Stimulated activated CD4-positive, alpha-beta T cell treated with anti-CD3 and anti-CD28 coated beads, Interleukin-15, amount 100 ng/mL, for 48 hours (primary cell): ENCODE measurements around the gene DSCAM.
"Not testable (repeated sequence)": the region's sequence is repeated elsewhere in the genome, so short reads cannot be mapped to it uniquely, and the experiment has no call there.

Experiments
- DNase-seq, 2 donors: peaks; one replicate each; pipeline ENCODE4 v3.0.0-alpha.2; 2020; ENCODE audit warnings: low read depth in 2 of 2

Gene DSCAM

GRCh38 chr21:40318371-40318770 is 528.6 kb downstream of the DSCAM start:
- DNase-seq: no peak

DNA sequence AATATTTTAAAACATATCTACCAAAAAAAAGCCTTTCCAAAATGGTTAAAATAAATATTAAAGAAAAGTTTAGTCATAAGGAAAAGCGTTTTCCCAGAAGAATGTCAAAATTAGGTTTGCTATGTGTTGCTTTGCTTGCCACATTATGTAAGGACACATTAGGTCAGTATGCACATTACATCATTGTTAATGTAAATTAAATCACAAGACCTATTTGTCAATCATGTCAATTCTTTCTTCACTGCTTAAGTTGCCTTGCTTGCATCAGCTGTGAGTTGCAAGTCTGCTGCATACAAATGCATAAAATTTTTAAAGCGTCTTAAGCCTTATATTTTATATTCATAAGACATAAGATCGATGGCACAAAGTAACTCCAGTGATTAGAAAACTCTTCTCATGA is 530.9 kb downstream of the DSCAM start:
- no peak for DNase-seq

GRCh38 chr21:40315626-40316025 is 531.3 kb downstream of the DSCAM start:
- no peak for DNase-seq

DNA sequence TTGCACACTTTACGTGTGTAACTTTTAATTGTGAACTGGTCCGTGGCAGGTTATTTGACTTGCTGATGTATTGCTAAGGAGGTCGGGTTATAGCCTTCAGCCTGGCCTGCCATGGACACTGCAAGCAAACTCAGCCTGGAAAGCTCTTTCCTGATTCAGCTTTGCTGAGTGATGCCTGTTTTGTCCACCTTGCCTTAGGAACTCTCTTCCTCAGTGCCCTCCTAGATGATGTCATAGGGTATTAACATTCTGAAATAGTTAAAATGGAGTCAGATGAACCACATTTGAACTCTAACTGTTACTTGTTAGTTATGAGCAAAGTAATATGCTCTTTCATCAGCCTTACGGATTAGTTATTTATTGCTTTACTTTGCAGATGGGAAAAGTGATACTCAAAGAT is 533.7 kb downstream of the DSCAM start:
- no peak for DNase-seq

DNA sequence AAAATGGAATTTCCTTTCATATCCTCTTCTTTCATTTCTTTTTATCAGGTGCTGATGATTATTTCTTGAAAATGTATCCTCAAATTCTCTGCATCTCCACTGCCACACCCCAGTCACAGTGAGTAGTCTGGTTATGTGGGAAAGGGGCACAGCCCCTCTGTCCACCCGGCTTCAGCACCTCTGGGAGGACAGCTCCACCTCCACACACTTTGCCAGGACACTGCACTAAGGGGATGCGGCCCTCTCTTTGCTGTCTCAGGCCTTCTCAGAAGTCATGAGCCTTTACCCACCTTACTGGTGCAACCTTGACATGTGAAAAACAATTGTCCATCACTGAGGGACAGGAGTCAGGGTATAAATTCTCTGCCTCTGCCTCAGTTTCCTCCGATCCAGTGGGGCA is 546.7 kb downstream of the DSCAM start:
- no peak for DNase-seq

GRCh38 chr21:40299451-40299850 is 547.5 kb downstream of the DSCAM start:
- no peak for DNase-seq

GRCh38 chr21:40294345-40294744 is 552.6 kb downstream of the DSCAM start:
- no peak for DNase-seq

DNA sequence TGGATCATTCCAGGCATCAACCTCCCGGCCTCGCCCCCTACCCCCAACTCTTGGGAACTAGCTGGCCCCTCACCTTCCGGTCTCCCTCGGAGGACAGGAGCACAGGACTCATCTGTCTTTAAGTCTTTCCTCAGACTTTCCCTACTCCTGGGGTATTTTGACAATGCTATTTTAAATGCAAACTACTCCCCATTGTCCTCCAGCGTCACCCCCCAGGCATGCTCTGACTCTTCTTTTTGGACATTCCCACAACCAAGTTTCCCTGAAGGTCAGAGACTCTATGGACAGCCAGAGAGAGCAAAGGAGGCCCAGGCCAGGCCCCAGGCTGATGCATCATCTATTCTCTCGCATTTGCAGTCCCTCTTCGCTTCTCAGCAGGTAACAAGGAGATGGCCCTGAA is 555.4 kb downstream of the DSCAM start:
- DNase-seq: no peak

DNA sequence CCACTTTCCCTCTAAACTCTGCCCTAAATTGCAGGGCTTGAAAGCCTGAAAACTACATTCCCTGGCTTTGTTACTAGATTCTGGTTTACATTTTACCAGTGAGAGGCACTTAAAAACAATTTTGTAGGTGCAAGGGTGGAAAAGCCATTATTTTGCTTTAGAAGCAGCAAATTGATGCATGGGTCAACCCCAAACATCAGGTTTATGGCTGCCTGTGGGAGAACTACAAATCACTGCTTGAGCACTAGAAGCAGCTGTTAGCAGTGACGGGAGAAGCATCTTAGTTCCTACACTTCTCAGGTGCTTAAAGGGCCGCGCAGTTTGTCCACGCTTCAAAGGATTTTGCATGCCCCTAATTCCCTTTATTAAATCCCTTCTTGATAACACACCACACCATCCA is 562.5 kb downstream of the DSCAM start:
- no peak for DNase-seq

DNA sequence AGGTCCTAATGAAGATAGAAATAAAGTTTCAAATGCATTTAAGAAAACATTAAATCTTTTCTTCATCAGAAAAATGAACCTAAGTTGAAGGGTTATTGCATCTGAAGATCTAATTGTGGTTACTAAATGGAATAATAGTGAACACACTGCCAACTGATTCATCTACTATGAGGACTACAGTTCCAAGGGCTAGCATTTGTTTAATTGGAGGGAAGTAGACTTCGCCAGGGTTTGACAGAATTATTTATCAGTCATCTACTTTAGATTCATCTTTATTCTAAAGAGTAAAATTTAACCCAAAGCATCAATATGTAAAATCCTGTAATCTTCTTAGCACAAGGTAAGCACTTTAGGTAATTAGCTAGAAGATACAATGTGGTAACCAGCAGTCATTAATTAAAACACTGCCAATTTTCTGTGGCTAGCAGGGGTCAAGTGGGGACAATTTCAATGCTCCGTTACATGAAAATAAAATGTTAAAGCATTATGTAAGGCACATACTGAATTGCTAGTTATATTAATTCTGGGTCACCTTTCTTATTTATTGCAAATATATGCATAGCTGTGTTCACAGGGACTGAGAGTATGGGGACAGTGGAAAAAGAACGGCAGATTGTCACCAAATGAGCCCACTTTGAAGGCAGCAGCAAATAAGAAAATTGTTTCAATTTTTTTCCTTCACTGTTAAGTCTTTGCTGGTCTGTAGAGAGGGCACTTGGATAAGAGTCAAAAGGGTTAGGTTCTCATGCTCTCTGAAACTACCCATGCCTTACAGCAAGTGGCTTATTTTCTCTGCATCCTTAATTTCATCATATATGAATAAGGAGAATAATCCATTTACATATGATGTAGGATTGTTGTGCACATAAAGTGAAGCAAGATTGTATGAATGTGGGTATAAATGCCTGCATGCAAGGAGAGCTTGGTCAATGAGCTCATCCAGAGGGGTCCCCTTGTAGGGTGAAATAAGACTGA is 563.8 kb downstream of the DSCAM start:
- no peak for DNase-seq

DNA sequence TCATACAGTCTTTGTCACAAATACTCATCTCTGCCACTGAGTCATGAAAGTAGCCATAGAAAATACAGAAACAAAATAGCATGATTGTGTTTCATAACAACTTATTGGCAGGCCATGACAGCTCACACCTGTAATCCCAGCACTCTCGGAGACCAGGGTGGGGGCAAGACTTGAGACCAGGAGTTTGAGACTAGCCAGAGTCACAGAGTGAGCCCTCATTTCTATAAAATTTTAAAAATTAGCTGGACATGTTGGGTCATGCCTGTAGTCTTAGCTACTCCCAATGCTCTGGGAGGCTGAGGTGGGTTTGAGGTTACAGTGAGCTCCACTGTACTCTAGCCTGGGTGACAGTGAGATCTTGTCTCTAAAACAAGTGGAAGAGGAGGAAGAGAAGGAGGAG is 568.6 kb downstream of the DSCAM start:
- DNase-seq: no peak

DNA sequence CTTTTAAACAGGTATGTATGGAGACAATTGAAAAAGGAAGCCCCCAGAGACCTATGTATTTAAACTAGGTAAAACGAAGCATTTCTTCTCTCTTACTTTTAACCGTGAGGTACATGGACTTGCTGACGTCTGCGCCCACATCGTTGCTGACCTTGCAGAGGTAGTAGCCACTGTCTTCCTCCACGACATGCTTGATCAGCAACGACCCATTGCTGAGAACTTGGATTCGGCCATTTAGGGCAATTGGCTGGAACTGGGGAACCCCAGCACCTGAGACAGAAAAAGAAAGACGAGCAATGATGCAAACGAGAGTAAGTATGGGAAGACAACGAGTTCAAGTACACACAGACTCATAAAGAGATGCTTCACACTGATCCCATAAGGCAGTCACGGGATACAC is 571.0 kb downstream of the DSCAM start:
- DNase-seq: no peak

DNA sequence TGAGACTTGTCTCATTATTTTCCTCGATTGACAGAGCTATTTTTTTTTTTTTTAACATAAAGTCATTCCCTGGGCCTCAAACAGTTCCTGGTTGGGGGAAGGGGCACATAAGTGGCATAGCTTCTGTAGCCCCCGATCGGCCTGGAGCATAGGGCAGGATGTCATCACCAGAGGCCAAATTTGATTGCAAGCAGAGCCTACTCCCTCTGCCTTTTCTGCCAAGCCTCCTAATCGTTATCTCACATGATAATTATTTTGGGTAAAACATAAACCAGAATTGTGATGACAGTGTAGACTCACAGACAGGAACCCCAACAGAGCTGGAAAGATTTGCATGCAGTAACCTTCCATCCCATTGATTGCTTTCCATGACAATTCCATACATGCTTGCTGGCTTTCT is 574.9 kb downstream of the DSCAM start:
- no peak for DNase-seq

- DNase-seq: no peak
These were observed 575.8 kb downstream of the DSCAM start for GRCh38 chr21:40271164-40271563.

- no peak for DNase-seq
These were observed 576.9 kb downstream of the DSCAM start for GRCh38 chr21:40270047-40270446.

- DNase-seq: no peak
These were observed 577.7 kb downstream of the DSCAM start for GRCh38 chr21:40269239-40269638.

GRCh38 chr21:40258456-40258855 is 588.5 kb downstream of the DSCAM start:
- not testable (repeated sequence) for DNase-seq

DNA sequence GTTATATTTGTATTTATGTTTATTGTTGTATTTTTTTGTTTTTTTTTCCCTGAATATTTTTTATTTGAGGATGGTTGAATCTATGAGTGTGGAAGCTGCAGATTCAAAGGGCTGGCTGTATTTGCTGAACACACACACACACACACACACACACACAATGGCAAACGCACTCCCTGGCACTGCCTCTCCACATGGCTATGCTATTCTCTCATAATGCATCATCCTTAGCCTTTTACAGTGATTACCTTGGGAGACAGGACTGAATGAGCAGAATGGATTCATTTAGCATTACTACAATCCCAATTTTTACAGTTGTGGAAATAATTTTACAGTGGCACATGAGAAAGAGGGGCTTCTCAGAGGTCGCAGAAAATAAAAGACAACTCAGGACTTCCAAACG is 589.6 kb downstream of the DSCAM start:
- no peak for DNase-seq

DNA sequence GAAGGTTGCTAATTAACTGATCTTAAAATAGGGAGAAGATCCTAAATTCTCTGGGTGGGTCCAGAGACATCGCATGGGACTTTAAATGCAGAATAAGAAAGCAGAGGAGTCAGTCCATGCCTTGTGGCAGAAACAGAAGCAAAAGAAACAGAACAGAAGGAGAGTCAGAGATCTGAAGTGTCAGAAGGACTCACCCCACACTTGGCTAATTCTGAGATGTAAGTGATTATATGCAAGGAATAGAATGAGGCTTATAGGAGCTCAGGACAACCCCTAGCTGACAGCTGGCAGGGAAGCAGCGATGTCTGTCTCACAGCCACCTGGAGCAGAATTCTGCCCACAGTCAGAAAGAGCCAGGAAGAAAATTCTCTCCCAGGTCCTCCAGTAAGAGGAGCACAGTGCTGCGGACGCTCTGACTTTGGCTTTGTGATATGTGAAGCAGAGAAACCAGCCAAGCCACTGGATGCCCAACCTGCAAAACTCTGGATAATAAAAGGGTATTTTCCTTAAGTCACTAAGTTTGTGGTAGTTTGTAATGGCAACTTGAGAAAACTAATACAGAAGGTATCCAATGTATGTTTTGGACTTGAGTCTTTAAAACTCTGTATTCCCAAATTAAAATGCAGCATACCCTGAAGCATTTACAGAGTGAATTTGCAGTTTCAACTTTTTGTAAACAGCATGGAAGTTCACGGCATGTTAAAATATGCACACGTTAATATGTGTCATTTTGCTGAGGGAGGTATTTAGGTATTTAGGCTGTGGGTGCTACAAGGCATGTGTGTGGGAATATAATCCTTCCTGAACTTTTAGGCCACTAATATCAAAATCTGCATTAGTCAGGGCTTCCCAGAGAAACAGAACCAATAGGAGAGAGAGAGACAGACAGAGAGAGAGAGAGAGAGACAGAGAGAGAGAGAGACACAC is 591.2 kb downstream of the DSCAM start:
- no peak for DNase-seq

DNA sequence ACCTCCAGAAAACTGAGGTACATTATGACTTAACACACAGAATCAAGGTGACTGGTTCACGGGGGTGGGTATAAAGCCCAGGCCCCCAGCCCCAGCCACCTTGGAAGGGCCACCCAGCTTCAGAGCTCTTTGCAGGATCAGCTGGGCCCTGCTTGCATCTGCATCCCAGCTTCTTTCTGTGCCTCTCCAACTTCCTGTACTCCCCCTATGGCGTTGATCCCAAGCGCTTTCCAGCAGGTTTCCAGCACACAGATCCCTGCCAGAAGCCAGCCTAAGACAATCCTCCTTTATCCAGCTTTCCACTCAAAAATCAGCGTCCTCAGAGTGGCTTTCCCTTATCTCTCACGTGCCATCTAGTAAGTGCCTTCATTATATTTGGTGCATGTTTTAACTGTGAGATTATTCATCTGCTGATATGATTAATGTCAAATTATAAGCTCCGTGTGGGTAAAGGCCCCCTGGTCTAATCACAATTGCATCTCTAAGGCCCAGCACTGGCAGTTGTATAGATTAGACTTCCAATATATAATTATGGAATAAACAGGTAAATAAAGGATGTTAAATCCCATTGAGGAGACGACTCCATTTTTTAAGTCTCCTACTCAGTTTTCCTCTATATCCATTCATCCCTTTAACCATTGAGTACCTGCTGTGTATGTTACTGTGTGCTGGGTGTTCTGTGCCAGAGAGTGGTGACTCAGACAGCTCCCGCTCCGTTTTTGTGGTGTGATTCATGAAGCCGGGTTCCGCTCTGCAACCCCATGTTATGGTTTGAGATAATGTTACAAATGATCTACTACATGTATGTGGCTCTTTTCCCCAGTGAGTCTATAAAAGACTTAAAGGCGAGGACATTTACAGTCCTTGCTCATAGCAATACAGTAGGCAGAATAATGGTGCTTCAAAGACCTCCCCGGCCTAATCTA is 592.2 kb downstream of the DSCAM start:
- no peak for DNase-seq

GRCh38 chr21:40253112-40253511 is 593.8 kb downstream of the DSCAM start:
- no peak for DNase-seq
